H1 (cell line): Measurements from ENCODE around the gene RAET1G. TPM values are rescaled to one million over a fixed set of nuclear protein-coding genes. Genes with fewer than 3 reads are reported as not detected.

Source experiments
- CTCF ChIA-PET: fragments of 300-600 bp; sonication (Branson Sonifier 250); formaldehyde crosslinking; loops from one replicate; lab custom pipeline; 2021; ENCODE audit not compliant: partially characterized antibody; lab: Charles Lee
- POLR2A ChIA-PET: fragments of 300-600 bp; sonication (Branson Sonifier 250); formaldehyde crosslinking; loops from one replicate; lab custom pipeline; 2021; ENCODE audit warnings: inconsistent platforms; ENCODE audit not compliant: partially characterized antibody; lab: Charles Lee
- DNase-seq, 2 experiments: peaks; one replicate each; pipeline versions ENCODE4 v3.0.0 to v3.0.0-alpha.2; 2010 to 2022; ENCODE audit warnings: low spot score in 2 of 2, low read depth in 1 of 2, mixed read lengths in 1 of 2
- FAIRE-seq: peaks from 2 replicates; lab custom pipeline; 2011; peaks lifted over from hg19 to GRCh38; lab: Jason Lieb, UNC
- H2AFZ ChIP-seq: 2 replicates; pipeline ENCODE4 v1.8.1; 2012; ENCODE audit warnings: low read length, inconsistent platforms
- H2AK5ac ChIP-seq: 2 replicates; pipeline ENCODE4 v1.6.1; 2013; ENCODE audit warnings: low read depth, low read length
- H2BK120ac ChIP-seq: replicated peaks from 2 replicates; pipeline ENCODE3; 2013; ENCODE audit warnings: low read depth, low read length, inconsistent platforms
- H2BK12ac ChIP-seq: 2 replicates; pipeline ENCODE4 v1.6.1; 2013; ENCODE audit warnings: low read depth, low read length
- H2BK15ac ChIP-seq: 2 replicates; pipeline ENCODE4 v1.6.1; 2013; ENCODE audit warnings: low read length
- H2BK20ac ChIP-seq: 2 replicates; pipeline ENCODE4 v1.6.1; 2013; ENCODE audit warnings: low read length
- H2BK5ac ChIP-seq: 2 replicates; pipeline ENCODE4 v1.6.1; 2013; ENCODE audit warnings: low read depth, low read length
- H3K14ac ChIP-seq: 2 replicates; pipeline ENCODE4 v1.6.1; 2013; ENCODE audit warnings: inconsistent platforms; ENCODE audit not compliant: insufficient read length
- H3K18ac ChIP-seq: 2 replicates; pipeline ENCODE4 v1.6.1; 2013; ENCODE audit warnings: low read length; ENCODE audit errors: extremely low read depth
- H3K23ac ChIP-seq: 2 replicates; pipeline ENCODE4 v1.6.1; 2013; ENCODE audit warnings: inconsistent platforms; ENCODE audit not compliant: insufficient read length
- H3K23me2 ChIP-seq: 2 replicates; pipeline ENCODE4 v1.6.1; 2013; ENCODE audit warnings: low read depth, low read length
- H3K27ac ChIP-seq: 2 replicates; pipeline ENCODE4 v1.6.1; 2011; ENCODE audit warnings: low read depth, low read length, inconsistent platforms
- H3K27me3 ChIP-seq, 4 experiments: replicated peaks in 1 of 4; 1 replicate in 1 of 4; 2 replicates in 3 of 4; pipeline versions ENCODE4 v1.6.1 to v1.8.1; 2011 to 2013; ENCODE audit warnings: low read length in 3 of 4, mild to moderate bottlenecking in 3 of 4, inconsistent platforms in 2 of 4, mixed read lengths in 2 of 4, moderate library complexity in 1 of 4; ENCODE audit not compliant: control insufficient read depth in 3 of 4, insufficient read depth in 3 of 4; ENCODE audit errors: extremely low read depth in 1 of 4
- H3K36me3 ChIP-seq, 4 experiments: 2 replicates each; pipeline versions ENCODE4 v1.6.1 to v1.8.1; 2011 to 2013; ENCODE audit warnings: mild to moderate bottlenecking in 4 of 4, low read length in 3 of 4, moderate library complexity in 2 of 4, control low read depth in 1 of 4, inconsistent platforms in 1 of 4; ENCODE audit not compliant: insufficient read depth in 4 of 4, control insufficient read depth in 2 of 4
- H3K4ac ChIP-seq: replicated peaks from 2 replicates; pipeline ENCODE3; 2013; ENCODE audit warnings: low read length, low read depth, mixed read lengths, inconsistent platforms; ENCODE audit not compliant: insufficient read length
- H3K4me1 ChIP-seq, 4 experiments: replicated peaks in 1 of 4; 1 replicate in 1 of 4; 2 replicates in 3 of 4; pipeline versions ENCODE4 v1.6.1 to v1.8.1; 2011 to 2013; ENCODE audit warnings: low read length in 3 of 4, inconsistent platforms in 2 of 4, mixed read lengths in 1 of 4; ENCODE audit not compliant: insufficient read depth in 4 of 4, control insufficient read depth in 3 of 4
- H3K4me2 ChIP-seq, 2 experiments: 2 replicates each; pipeline versions ENCODE4 v1.6.1 to v1.8.1; 2011 to 2013; ENCODE audit warnings: low read depth in 2 of 2, low read length in 2 of 2, control low read depth in 1 of 2, inconsistent platforms in 1 of 2, mild to moderate bottlenecking in 1 of 2; ENCODE audit not compliant: insufficient read depth in 1 of 2
- H3K4me3 ChIP-seq, 4 experiments: fragments of 200-600, 300-600 bp in 1 of 4; sonication (generic), shearing (Covaris generic), sonication (Bioruptor Twin) in 1 of 4; 2 replicates each; pipeline versions ENCODE4 v1.5.1 to v1.8.1; 2011 to 2016; ENCODE audit warnings: low read length in 4 of 4, low read depth in 3 of 4, control low read depth in 2 of 4, inconsistent platforms in 2 of 4, mild to moderate bottlenecking in 2 of 4, mixed read lengths in 1 of 4, moderate library complexity in 1 of 4; ENCODE audit not compliant: insufficient read depth in 2 of 4; ENCODE audit errors: extremely low read depth in 1 of 4
- H3K56ac ChIP-seq: replicated peaks from 2 replicates; pipeline ENCODE3; 2013; ENCODE audit warnings: low read depth, mild to moderate bottlenecking, mixed read lengths, low read length, inconsistent platforms; ENCODE audit not compliant: insufficient read length
- H3K79me1 ChIP-seq: 2 replicates; pipeline ENCODE4 v1.6.1; 2013; ENCODE audit warnings: low read depth, low read length, control low read depth
- H3K79me2 ChIP-seq, 2 experiments: 2 replicates each; pipeline versions ENCODE4 v1.6.1 to v1.8.1; 2012 to 2013; ENCODE audit warnings: low read length in 2 of 2, mild to moderate bottlenecking in 2 of 2, inconsistent platforms in 1 of 2; ENCODE audit not compliant: insufficient read depth in 2 of 2, control insufficient read depth in 1 of 2
- H3K9ac ChIP-seq, 4 experiments: replicated peaks in 1 of 4; 1 replicate in 1 of 4; 2 replicates in 3 of 4; pipeline versions ENCODE4 v1.6.1 to v1.8.1; 2011 to 2013; ENCODE audit warnings: low read depth in 3 of 4, low read length in 3 of 4, control low read depth in 2 of 4, mild to moderate bottlenecking in 2 of 4, moderate library complexity in 2 of 4, inconsistent platforms in 1 of 4; ENCODE audit errors: extremely low read depth in 1 of 4
- H3K9me3 ChIP-seq, 2 experiments: 2 replicates each; pipeline versions ENCODE4 v1.6.1 to v1.8.1; 2012 to 2013; ENCODE audit warnings: mild to moderate bottlenecking in 2 of 2, moderate library complexity in 2 of 2, control low read depth in 1 of 2, inconsistent platforms in 1 of 2, low read depth in 1 of 2, low read length in 1 of 2, mixed read lengths in 1 of 2; ENCODE audit not compliant: insufficient read depth in 2 of 2
- H4K20me1 ChIP-seq, 2 experiments: replicated peaks in 1 of 2; 2 replicates each; pipeline versions ENCODE3 to v1.8.1; 2011 to 2013; ENCODE audit warnings: inconsistent platforms in 2 of 2, low read length in 2 of 2, mild to moderate bottlenecking in 1 of 2; ENCODE audit not compliant: insufficient read depth in 2 of 2, control insufficient read depth in 1 of 2
- H4K5ac ChIP-seq: 2 replicates; pipeline ENCODE4 v1.6.1; 2013; ENCODE audit warnings: low read length, low read depth, mixed read lengths, inconsistent platforms; ENCODE audit not compliant: insufficient read length
- H4K8ac ChIP-seq: 2 replicates; pipeline ENCODE4 v1.8.0; 2013; ENCODE audit warnings: mild to moderate bottlenecking, moderate library complexity, low read length, inconsistent platforms; ENCODE audit not compliant: insufficient read depth; ENCODE audit errors: extremely low read depth
- H4K91ac ChIP-seq: replicated peaks from 2 replicates; pipeline ENCODE3; 2013; ENCODE audit warnings: low read length, mixed read lengths, inconsistent platforms; ENCODE audit not compliant: insufficient read length
- CEBPB ChIP-seq: IDR thresholded peaks from 2 replicates; pipeline ENCODE4 v1.6.1; 2012; ENCODE audit warnings: low read depth, low read length
- CHD1 ChIP-seq: IDR thresholded peaks from 2 replicates; pipeline ENCODE4 v1.6.1; 2012; ENCODE audit warnings: low read depth, low read length, improper control_type of control experiment
- GTF2F1 ChIP-seq: IDR thresholded peaks from 2 replicates; pipeline ENCODE4 v1.6.1; 2012; ENCODE audit warnings: low read depth, low read length, improper control_type of control experiment, borderline replicate concordance
- HDAC6 ChIP-seq: IDR thresholded peaks from one replicate; pipeline ENCODE4 v1.7.1; 2012; ENCODE audit warnings: low read depth, mild to moderate bottlenecking, inconsistent platforms, low read length, moderate library complexity
- KDM5A ChIP-seq: fragments of 200-600 bp; IDR thresholded peaks from 2 replicates; pipeline ENCODE4 v1.7.1; 2012; ENCODE audit warnings: mild to moderate bottlenecking, low read length, inconsistent platforms, mixed read lengths
- RBBP5 ChIP-seq: IDR thresholded peaks from 2 replicates; pipeline ENCODE4 v1.7.1; 2012; ENCODE audit warnings: low read depth, mild to moderate bottlenecking, inconsistent platforms, low read length, moderate library complexity, borderline replicate concordance
- TAF1 ChIP-seq: IDR thresholded peaks from 2 replicates; pipeline ENCODE4 v1.6.1; 2011; ENCODE audit warnings: mild to moderate bottlenecking, low read depth, low read length
- TBP ChIP-seq: IDR thresholded peaks from 2 replicates; pipeline ENCODE4 v1.6.1; 2011; ENCODE audit warnings: low read depth, low read length, improper control_type of control experiment
- TEAD4 ChIP-seq: IDR thresholded peaks from 2 replicates; pipeline ENCODE4 v1.6.1; 2012; ENCODE audit warnings: low read depth, low read length, inconsistent platforms, mixed read lengths
- ZNF274 ChIP-seq: IDR thresholded peaks from 2 replicates; pipeline ENCODE4 v1.7.0; 2012; ENCODE audit warnings: low read length, borderline replicate concordance; ENCODE audit errors: extremely low read depth
- WGBS, 2 experiments: shearing (Covaris generic) in 1 of 2; methylation state at CpG; one replicate each; pipeline versions ENCODE4 v1.1.6 to v1.1.7; 2013 to 2015; ENCODE audit warnings: low lambda C conversion rate in 2 of 2, mixed read lengths in 2 of 2, inconsistent platforms in 1 of 2, low coverage in 1 of 2, missing lambda C conversion rate in 1 of 2; ENCODE audit not compliant: insufficient replicate concordance in 2 of 2, insufficient coverage in 1 of 2, insufficient read length in 1 of 2; ENCODE audit errors: extremely low coverage in 1 of 2, missing lambda C conversion rate in 1 of 2; 5-methylcytosine and 5-hydroxymethylcytosine counted together
- polyA plus RNA-seq, 7 experiments: library from polyadenylated mRNA; depleted of rRNA in 3 of 7; stranded (reverse) in 5 of 7; unstranded in 2 of 7; fragments of >200 nt in 5 of 7; fragments of 200-250 nt in 2 of 7; gene quantifications; 1 replicate in 5 of 7; 2 replicates in 1 of 7; 4 replicates in 1 of 7; pipeline versions ENCODE4 v1.2.1 to v1.2.3, GENCODE V29; 2011 to 2013; ENCODE audit warnings: missing spikeins in 2 of 7, mixed read lengths in 2 of 7
- total RNA-seq: library from RNA; stranded (reverse); fragmentation: NEBNext Ultra II Directional; extraction: Animal tissue kit (Norgen Biotek cat#: 25700); gene quantifications from 2 replicates; pipeline ENCODE4 v1.2.1, GENCODE V29; 2021
- TF ChIP-seq, protein P1 (sequence below), 3 experiments: IDR thresholded peaks; 1 replicate in 2 of 3; 2 replicates in 1 of 3; pipeline versions ENCODE4 v1.5.1 to v1.6.1; 2011; ENCODE audit warnings: low read length in 3 of 3, mild to moderate bottlenecking in 3 of 3, inconsistent platforms in 2 of 3, low read depth in 1 of 3, moderate library complexity in 1 of 3; ENCODE audit not compliant: insufficient read depth in 1 of 3; ENCODE audit errors: control extremely low read depth in 1 of 3
- TF ChIP-seq, protein P2 (sequence below): IDR thresholded peaks from 2 replicates; pipeline ENCODE4 v1.6.1; 2011; ENCODE audit warnings: low read depth, mild to moderate bottlenecking, low read length; ENCODE audit not compliant: insufficient read depth

Gene RAET1G
- total and polyA plus RNA-seq, 2 of the 8 experiments (the other 6 are each of a cell fraction or from before 2014, with no cell fraction given), result 0.08 TPM; not detected in 1

DNA sequence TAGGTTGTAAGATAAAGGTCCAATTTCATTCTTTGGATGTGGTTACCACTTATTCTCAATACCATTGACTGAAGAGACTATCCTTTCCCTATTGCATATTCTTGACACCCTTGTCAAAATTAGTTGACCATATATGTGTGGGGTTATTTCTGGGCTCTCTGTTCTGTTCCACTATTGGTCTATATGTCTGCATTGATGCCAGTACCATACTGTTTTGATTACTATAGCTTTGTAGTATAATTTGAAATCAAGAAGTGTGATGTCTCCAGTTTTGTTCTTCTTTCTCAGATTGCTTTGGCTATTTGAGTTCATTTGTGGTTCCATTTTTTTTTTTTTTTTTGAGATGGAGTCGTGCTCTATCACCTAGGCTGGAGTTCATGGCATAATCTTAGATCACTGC is 50.7 kb downstream of the RAET1G start:
- Histone ChIP-seq H2BK20ac (no peak overlapping the region), H3K9me3 (no peaks in the 10 kb centered on the region), H3K18ac (no peak overlapping the region), H2BK12ac (no peak overlapping the region), H2AK5ac (no peak overlapping the region), H3K36me3 (no peaks in the 10 kb centered on the region), H3K4me1 (peaks cover 0 to 5% (median under 1%) of the 10 kb centered on the region in 4 experiments; a peak in 2 of 7 replicates), H4K5ac (no peak overlapping the region), H4K8ac (no peak overlapping the region), H3K23me2 (no peaks in the 10 kb centered on the region), H2BK5ac (no peak overlapping the region), H3K4ac (no peak overlapping the region), H2BK120ac (no peak overlapping the region), H3K27me3 (no peaks in the 10 kb centered on the region; a peak in 1 of 7 replicates), H3K56ac (no peak overlapping the region), H3K79me2 (no peaks in the 10 kb centered on the region), H3K27ac (no peak overlapping the region), H3K9ac (no peak overlapping the region), H2BK15ac (no peak overlapping the region), H3K4me2 (no peak overlapping the region), H3K4me3 (no peak overlapping the region), H3K23ac (no peak overlapping the region), H4K20me1 (no peaks in the 10 kb centered on the region), H4K91ac (no peak overlapping the region), H3K79me1 (no peaks in the 10 kb centered on the region), H3K14ac (no peak overlapping the region), H2AFZ (no peak overlapping the region)
- ChIA-PET CTCF (interaction anchor here (0.6 to 1.0 kb wide), 4 partner anchors 26 to 195 kb away, joined by 3 read pairs; no protein-coding TSS in a partner anchor), POLR2A (no interaction called here)
- DNase-seq, result no peak
- 63% methylated on average over 1 of the region's 1 CpG; no CpG with 5 or more reads in 1 of the 2 experiments for WGBS, 2 experiments
- FAIRE-seq, result no peak
- TF ChIP-seq, protein P1, sequence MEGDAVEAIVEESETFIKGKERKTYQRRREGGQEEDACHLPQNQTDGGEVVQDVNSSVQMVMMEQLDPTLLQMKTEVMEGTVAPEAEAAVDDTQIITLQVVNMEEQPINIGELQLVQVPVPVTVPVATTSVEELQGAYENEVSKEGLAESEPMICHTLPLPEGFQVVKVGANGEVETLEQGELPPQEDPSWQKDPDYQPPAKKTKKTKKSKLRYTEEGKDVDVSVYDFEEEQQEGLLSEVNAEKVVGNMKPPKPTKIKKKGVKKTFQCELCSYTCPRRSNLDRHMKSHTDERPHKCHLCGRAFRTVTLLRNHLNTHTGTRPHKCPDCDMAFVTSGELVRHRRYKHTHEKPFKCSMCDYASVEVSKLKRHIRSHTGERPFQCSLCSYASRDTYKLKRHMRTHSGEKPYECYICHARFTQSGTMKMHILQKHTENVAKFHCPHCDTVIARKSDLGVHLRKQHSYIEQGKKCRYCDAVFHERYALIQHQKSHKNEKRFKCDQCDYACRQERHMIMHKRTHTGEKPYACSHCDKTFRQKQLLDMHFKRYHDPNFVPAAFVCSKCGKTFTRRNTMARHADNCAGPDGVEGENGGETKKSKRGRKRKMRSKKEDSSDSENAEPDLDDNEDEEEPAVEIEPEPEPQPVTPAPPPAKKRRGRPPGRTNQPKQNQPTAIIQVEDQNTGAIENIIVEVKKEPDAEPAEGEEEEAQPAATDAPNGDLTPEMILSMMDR (IDR thresholded peaks at IDR 0.05; ENCODE audit: control extremely low read depth in 1 of 3, insufficient read depth in 1 of 3, low read depth in 1 of 3, low read length in 3 of 3), result no peak
- no peak for TF ChIP-seq RBBP5
- TF ChIP-seq CEBPB, result no peak
- no peak for TF ChIP-seq TEAD4
- no peak for TF ChIP-seq CHD1
- TF ChIP-seq, protein P2, sequence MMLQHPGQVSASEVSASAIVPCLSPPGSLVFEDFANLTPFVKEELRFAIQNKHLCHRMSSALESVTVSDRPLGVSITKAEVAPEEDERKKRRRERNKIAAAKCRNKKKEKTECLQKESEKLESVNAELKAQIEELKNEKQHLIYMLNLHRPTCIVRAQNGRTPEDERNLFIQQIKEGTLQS, result no peak
- TF ChIP-seq TBP, result no peak
- TF ChIP-seq TAF1, result no peak
- no peak for TF ChIP-seq GTF2F1
- TF ChIP-seq HDAC6, result no peak
- no peak for TF ChIP-seq ZNF274
- no peak for TF ChIP-seq KDM5A
